GM18870 (cell line): Measurements from ENCODE around the gene PRM3.

Source experiments
- ATAC-seq: cut with Tn5 transposase; IDR thresholded peaks from one replicate; pipeline ENCODE4 v1.9.1; 2021; ENCODE audit warnings: moderate library complexity; ENCODE audit not compliant: unreplicated experiment

Gene PRM3

DNA sequence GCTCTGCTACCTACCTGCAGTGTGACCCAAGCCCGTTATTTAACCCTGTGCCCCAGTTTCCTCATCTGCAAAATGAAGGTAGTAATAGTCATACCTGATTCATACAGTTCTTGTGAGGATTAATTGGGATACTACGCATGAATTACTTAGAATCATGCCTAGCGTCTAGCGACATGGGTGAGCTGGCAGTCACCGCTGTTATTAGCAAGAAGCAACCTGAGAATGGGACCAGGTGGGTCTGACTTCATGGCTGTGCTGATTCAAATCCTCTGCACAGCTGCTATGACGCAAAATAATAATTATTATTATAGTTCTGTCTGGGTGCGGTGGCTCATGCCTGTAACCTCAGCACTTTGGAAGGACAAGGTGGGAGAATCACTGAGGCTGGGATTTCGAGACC lies 25.3 kb downstream of the PRM3 start:
- no peak for ATAC-seq

DNA sequence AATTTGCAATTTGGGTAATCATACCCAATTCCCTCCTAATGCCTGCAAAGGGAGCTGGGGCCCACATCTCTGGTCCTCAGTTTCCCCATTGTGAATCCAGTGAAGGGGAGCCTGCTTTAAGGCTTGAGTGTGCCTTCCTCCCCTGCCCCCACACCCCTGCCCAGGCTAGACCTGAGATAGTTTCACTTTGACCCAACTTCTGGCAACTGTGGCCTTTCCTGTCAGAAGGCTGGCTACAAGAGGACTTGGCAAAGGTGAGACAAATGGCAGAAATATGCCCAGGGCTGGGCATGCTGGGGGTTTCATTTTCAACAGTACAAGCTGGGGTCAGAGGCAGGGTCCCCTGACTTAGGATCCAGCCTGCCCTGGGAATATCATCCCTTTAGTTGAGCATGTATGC lies 27.4 kb downstream of the PRM3 start:
- no peak for ATAC-seq

DNA sequence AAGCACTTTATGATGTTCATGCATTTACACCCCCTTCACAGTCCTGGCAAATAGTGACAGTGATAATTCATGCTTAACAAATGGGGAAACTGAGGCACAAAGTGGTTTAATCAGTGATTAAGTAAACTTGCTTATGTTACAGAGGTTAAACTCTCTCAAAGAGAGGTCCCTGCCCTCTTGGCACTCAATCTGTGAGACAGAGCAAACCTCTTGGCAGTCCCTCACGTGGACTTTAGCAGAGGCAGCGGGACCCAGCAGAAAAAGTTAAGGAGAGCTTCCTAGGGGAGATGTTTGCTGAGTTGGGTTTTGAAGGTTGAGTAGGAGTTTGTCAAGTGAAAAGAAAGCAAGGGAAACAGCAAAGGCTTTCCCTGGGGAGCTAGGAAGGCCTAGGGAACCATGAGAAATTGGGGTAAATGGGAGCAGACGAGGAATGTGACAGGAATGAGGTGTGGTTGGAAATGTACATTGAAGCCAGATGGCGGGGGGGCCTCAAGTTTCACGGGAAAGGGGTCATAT lies 28.1 kb downstream of the PRM3 start:
- no peak for ATAC-seq

DNA sequence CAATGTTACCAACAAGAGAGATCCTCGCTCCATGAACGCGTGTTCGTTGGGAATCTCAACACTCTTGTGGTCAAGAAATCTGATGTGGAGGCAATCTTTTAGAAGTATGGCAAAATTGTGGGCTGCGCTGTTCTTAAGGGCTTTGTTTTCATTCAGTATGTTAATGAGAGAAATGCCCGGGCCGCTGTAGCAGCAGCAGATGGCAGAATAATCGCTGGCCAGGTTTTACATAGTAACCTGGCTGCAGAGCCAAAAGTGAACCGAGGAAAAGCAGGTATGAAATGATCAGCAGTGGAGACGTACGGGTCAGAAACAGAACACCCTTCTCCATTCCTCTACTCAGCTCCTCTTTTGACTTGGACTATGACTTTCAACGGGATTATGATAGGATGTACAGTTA lies 30.8 kb downstream of the PRM3 start:
- ATAC-seq, result no peak

DNA sequence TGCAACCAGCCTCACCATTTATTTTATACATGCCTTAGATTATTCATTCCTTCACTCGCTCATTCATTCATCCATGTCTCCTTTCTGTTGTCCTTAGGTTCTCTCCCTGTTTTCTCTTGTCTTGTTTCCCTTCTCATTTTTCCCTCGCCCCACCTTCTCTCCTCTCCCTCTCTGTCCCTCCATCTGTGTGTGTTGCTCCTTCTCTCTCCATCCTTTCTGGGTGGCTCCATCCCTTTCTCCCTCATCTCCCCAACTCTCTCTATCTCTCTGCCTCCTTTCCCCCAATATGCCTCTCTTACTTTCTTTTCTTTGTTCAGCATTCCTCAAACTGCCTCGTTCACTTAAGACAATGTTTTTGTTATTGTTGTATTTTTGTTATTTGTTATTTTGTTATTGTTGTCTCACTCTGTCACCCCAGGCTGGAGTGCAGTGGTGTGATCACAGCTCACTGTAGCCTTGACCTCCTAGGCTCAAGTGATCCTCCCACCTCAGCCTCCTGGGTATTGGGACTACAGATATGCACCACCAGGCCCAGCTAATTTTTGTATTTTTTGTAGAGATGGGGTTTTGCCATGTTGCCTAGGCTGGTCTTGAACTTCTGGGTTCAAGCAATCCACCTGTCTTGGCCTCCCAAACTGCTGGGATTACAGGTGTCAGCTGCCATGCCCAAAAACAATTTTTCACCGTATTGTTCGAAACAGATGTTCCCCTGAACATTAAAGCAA lies 31.8 kb downstream of the PRM3 start:
- no peak for ATAC-seq

DNA sequence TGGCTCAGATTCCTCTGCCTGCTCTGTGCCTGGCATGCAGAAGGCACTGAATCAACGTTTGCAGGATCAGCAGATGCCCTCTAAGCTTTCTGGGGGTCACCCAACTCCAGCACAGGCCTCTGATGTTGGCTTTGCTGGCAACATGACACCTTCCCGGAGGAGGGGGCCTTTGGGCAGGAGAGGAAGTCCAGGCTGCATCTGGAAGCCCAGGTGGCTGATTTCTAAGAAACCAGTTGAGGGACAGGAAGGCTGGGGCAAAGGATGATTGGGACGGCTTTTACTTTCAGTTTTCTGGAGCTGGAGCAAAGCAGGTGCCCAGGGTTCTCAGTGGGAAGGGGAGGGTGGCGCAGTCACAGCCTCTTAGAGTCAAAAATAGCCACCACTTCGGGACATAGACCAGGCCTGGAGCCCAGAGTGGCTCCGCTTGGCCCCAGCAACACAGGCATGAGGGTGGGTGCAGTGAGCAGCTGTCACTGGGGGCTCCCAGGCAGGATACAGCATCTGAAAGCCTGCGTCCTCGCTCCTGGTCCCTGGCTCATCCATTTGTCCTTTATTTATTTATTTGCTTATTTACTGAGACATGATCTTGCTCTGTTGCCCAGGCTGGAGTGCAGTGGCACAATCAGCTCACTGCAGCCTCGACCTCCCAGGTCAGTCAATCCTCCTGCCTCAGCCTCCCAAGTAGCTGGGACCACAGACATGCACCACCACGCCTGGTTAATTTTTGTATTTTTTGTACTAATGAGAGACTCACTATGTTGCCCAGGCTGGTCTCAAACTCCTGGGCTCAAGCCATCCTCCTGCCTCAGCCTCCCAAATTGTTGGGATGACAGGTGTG lies 32.6 kb downstream of the PRM3 start:
- ATAC-seq, result no peak

DNA sequence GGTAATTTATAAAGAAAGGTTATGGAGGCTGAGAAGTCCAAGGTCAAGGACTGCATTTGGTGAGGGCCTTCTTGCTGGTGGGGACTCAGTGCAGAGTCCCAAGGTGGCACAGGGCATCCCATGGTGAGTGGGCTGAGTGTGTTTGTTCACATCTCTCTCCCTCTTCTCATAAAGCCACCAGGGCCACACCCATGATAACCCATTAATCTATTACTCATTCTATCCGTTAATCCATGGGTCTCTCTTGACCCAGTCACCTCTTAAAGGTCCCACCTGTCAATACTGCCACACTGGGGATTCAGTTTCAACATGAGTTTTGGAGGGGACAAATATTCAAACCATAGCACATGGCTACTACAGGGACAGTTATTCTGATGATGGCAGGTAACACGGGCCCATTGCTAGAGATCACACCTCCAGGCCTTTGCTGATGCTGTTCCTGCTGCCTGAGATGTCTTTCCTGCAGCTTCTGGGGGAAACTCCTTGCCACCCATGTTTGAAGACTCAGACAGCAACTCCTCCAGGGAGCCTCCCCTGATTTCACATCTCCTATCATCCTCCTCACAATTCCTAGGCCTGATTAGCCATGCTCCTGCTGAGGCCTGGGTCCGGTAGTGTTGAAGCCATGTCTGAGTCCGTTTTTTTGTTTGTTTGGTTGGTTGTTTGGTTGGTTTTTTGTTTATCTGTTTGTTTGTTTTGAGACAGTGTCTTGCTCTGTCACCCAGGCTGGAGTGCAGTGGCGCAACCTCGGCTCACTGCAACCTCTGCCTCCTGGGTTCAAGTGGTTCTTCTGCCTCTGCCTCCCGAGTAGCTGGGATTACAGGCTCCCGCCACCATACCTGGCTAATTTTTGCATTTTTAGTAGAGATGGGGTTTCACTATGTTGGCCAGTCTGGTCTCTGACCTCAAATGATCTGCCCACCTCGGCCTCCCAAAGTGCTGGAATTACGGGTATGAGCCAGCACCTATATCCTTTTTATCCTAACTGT lies 33.5 kb downstream of the PRM3 start:
- no peak for ATAC-seq

DNA sequence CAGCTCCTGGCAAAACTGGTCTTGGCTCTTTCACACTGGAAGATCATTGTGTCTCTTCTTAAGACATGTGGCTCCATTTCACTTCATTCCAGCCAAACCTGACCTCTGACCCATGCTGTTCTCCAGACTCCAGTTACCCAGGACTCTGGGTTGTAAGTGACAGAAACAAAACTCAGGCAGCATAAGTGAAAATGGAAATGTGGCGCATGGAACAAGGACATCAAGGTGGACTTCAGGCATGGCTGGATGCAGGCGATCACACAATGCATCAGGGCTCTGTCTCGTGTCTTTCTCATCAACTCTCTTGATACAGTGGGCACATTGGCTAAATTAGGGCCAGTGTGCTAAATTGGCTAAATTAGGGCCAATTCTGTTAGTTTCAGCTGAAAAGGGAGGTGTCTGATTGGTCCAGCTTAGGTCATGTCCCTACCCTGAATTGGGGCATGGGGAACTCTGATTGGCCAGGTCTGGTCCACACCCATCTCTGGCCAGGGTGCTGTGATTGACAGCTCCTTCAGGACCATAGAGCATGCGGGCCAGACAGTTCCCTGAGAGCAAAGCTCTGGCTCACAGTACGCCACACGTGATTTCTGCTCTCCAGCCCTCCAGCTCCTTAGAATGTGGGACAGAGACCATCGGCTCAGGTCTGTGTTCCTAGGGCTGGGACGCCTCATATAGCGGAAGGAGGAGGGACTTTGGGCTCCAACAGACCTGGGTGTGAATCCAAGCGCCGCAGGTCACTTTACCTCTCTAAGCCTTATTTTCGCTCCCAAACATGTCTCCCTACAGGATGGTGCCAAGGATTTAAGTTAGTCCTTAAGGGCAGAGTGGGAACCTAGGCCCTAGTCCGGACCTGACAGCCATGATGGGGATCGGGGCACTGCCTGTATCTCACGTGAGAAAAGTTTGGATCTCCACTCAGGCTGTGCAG lies 34.9 kb downstream of the PRM3 start:
- no peak for ATAC-seq

DNA sequence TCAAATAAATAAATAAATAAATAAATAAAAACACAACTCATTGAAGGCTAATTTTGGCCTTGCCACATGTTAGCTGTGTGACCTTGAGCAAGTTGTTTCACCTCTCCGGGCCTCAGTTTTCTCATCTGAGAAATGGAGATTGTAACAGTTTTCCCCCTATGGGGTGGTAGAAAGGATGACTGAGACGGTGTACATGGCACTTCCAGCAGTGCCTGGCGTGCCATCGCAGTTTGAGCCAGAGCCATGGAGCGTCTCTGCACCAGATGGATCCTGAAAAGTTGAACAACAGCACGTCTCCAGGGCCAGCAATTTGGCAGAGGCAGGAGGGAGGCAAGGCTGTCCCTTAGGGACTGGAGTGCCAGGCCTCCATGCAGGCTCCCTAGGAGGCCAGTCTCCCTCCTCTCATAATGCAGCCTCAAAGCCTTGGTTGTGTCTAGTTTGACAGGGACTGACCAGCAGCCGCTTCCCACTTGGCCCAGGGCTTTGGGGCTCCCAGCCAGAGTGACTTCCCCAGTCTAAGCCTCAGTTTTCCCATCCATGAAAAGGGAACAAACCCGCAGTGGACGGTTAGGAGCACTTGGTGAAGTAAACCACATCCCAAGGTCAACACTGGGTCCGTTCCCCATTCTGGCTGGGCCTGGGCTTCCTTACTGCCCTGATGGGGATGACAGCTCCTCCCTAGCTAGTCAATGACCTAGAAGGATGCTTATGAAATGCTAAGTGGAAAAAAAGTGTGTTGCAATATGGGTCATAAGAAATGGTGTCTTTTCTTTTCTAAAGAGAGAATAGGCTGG lies 36.8 kb downstream of the PRM3 start:
- no peak for ATAC-seq

DNA sequence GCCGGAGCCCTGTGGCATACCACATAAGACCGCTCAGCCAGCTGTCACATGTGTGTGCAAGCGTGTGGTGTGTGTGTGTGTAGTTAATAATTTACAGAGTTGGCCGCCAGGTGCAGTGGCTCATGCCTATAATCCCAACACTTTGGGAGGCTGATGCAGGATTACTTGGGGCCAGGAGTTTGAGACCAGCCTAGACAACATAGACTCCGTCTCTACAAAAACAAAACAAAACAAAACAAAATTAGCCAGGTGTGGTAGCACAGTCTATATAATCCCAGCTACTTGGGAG lies 37.8 kb downstream of the PRM3 start:
- ATAC-seq, result no peak

DNA sequence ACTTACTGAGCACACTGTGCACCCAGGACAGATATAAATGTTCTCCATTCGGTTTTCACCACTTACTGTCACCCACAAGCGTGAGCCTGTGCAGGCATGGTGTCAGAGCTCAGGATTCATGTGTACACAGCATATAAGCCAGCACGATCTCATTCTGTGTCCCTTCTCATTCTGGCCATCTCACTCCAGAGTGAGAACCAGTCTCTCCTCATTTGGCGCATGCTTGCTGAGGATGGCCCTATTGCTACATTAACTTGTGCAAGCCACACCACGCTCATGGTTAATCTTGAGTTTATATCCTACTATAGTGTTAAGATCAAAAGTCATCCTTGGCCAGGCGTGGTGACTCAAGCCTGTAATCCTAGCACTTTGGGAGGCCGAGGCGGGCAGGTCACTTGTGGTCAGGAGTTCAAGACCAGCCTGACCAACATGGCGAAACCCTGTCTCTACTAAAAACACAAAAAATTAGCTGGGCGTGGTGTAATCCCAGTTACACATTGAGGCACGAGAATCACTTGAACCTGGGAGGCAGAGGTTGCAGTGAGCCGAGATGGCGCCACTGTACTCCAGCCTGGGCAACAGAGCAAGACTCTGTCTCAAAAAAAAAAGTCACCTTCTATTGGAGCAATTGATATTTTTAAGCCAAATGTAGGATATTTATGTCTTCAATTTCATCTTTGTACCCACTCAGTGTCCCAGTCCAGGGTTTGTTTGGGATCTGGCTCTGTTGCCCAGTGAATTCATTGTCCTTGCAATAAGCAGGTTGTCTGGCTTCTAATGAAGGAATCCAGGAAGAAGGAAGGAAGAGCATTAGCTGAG lies 38.3 kb downstream of the PRM3 start:
- ATAC-seq, result no peak

DNA sequence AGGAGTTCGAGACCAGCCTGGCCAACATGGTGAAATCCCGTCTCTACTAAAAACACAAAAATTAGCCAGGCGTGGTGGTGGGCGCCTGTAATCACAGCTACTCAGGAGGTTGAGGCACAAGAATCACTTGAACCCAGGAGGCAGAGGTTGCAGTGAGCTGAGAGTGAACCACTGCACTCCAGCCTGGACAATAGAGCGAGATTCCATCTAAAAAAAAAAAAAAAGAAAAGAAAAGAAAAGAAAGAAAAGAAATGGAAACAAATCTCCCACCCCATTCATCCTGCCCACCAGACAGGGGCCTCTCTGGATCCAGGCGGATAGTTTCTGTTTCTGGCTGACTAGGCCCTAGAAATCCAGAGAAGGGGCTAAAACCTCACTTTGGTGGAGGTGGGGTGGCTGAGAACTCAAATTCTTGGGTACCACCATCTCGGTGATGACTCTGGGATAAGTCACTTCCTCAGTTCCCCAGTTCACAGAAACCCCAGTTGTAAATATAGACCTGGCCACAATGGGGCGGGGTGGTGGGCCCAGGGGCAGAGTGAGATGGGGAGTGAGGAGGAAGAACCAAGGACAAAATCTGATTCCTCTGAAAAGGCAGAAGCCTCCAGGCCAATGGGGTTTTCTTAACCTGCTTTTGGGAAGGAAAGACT lies 39.6 kb downstream of the PRM3 start:
- no peak for ATAC-seq

DNA sequence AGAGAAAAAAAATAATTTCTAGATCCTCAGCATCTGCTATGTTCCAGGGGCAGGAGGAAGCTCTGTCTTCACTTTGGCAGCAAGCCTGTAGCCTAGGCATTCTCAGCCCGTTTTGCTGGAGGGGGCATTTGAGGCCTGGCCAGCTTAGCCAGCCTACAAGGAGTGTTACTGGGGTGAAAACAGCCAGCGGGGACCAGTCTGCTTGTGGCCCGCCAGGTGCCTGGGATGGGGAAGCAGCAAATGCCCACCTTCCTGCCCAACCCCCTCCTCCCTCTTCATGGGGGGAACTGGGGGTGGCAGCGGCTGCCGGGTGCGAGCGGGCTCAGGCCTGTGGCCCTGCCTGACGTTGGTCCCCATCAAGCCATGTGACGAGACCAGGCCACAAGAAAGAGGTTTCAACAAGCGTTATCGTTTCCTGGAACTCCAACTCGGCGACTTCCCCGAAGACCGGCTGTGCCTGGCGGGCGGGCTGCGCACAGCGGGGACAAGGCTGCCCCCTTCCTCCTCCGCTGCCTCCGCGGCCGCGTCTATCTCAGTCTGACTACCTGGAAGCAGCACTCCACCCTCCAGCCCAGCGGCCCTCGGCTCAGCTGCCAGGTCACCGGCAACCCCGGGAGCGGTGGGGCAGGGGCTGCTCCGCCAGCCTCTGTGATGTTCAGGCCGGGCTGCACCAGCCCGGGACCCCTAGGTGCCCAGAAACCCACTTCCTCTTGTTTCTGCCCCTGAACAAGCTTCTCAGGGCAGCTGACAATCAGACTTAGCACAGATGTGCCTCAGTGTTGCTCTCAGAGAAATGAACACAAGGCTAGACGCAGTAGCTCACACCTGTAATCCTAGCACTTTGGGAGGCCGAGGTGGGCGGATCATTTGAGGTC lies 40.3 kb downstream of the PRM3 start:
- ATAC-seq, result peak; percentile 57

DNA sequence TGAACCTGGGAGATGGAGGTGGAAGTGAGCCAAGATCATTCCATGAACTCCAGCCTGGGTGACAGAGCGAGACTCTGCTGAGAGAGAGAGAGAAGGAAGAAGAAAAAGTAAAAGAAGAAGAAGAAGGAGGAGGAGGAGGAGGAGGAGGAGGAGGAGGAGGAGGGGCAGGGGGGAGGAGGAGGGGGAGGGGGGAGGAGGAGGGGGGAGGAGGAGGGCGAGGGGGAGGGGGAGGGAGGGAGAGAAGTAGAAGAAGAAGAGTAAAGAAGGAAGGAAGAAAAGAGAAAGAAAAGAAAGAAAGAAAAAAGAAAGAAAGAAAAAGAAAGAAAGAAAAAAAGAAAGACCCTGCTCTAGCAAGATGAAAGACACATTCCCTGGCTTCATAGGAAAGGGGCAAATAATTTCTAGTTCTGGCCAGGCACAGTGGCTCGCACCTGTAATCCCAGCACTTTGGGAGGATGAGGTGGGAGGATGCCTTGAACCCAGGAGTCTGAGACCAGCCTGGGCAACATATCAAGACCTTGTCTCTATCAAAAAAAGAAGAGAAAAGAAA lies 41.1 kb downstream of the PRM3 start:
- ATAC-seq, result no peak

DNA sequence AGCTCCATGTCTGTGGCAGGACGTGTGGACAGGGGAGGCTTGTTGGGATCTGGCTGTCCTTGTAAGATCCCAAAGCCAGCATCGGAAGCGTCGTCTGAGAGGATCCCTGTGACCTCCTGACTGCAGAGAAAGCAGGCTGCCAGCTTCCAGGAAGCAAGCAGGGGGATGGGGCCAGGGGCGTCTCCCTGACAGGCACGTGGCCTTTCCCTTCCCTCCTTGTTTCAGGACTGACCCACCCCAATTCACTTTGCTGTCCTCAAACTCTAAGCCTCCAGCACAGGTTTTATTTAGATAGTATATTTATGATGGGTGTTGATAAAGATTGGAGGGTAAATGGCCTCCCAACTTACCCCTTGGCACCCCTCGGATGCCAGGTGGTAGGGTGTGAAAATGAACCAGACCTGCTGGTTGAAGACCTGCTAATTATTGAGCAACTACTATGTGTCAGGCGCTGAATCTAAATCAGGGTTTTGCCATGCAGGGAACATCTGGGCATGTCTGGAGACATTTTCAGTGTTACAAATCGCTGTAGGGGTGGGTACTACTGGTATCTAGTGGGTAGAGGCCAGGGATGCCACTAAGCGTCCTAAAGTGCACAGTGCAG lies 42.0 kb downstream of the PRM3 start:
- no peak for ATAC-seq

DNA sequence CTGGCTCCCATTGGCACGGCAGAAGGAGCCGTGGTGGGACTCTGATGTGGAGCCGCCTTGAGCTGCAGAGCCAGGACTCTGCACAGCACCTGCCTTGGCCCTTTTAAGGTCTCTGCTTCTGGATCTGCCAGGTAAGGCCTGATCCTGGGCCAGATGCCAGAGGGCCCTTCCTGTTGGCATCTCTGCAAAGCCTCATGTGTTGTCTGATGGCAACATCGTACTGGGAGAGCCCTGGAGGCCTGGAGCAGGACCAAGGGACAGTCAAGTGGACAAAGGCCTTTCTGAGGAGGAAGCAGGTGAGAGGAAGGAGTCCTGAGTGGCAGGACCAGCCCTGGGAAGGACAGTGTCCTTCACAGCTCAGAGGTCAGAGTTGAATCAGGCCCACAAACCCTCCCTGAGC lies 43.5 kb downstream of the PRM3 start:
- no peak for ATAC-seq
